ENCODE measurements around the gene ARHGEF40.

- TF ChIP-seq CTCF (IDR thresholded peaks at IDR 0.05) (no peak), EZH2 (IDR thresholded peaks at IDR 0.05; ENCODE audit: borderline replicate concordance, insufficient read depth, low read depth, low read length, poor library complexity, severe bottlenecking) (no peak)
Measured at GRCh38 chr14:21057803-21058675, 12.1 kb upstream of the ARHGEF40 start, which contains the start of gene RNASE8.

Measured in B cell (primary cell).